Measurements from ENCODE around the gene C1QTNF1. TPM values are rescaled to one million over a fixed set of nuclear protein-coding genes. Genes with fewer than 3 reads are reported as not detected.
A peak's percentile ranks its signal among the peaks of the same experiment; 100 is the strongest.

The C1QTNF1 gene
- total RNA-seq, 2 experiments from 2014 or later, result not detected

GRCh38 chr17:79002291-79002690 lies 21.7 kb upstream of the C1QTNF1 start:
- DNase-seq, result no peak
- ChIA-PET CTCF (interaction anchor here (1.4 kb wide), 1 partner anchor 8 kb away, joined by 3 read pairs; no protein-coding TSS in a partner anchor), POLR2A (no interaction called here)
- H3K27ac Mint-ChIP-seq, result no peak overlapping the region
- no peaks in the 10 kb centered on the region for H3K9me3 Mint-ChIP-seq (ENCODE audit: insufficient read depth)
- no peaks in the 10 kb centered on the region for H3K27me3 Mint-ChIP-seq (ENCODE audit: low read depth)
- no peak overlapping the region for H3K4me3 Mint-ChIP-seq
- H3K36me3 Mint-ChIP-seq (ENCODE audit: low read depth), result peaks cover 34% of the 10 kb centered on the region
- H3K4me1 Mint-ChIP-seq (ENCODE audit: low read depth), result peaks cover 28% of the 10 kb centered on the region
- ATAC-seq, result no peak

DNA sequence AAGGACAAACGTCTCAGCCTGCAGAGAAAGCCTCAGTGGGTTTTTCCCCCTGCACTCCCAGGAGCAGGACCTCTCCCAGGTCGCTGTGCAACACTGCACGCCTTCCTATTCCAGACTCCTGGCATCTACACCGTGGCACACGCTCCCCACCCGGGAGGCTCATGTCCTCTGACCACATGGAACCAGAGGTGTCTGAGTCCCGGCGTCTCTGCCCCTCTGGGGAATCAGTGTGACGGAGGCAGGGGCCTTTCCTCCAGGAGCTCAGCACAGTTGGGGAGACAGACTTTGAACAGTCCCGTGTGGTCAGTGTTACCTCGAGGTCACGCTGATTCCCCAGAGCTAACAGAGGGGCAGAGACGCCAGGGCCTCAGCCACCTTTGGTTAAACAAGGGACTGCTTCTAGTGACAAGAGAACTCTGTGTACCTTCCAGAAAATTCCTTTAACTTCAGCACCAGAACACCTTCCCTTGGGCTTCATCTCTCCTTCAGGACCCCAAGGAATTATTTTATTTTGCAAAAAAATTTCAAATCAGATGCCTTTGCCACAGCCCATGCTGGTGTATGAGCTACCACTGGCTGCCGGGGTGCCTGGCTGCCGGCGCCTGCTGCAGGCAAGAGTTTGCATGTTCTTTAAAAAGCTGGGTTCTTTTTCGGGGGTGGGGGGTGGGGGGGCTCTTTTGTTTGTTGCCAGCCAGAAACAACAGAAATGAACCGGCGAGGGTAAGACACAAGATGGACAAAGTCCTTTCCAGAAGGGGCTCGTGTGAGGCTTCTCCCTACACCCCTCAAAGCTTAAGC lies 21.0 kb upstream of the C1QTNF1 start:
- no peak for ATAC-seq
- Mint-ChIP-seq H3K27ac (no peak overlapping the region), H3K27me3 (ENCODE audit: low read depth) (no peaks in the 10 kb centered on the region), H3K9me3 (ENCODE audit: insufficient read depth) (no peaks in the 10 kb centered on the region), H3K4me1 (ENCODE audit: low read depth) (peaks cover 35% of the 10 kb centered on the region), H3K36me3 (ENCODE audit: low read depth) (peaks cover 32% of the 10 kb centered on the region), H3K4me3 (no peak overlapping the region)
- ChIA-PET POLR2A (interaction anchor here (0.6 kb wide), 1 partner anchor 42 kb away, joined by 5 read pairs; no protein-coding TSS in a partner anchor), CTCF (interaction anchor here (1.4 kb wide), 1 partner anchor 9 kb away, joined by 3 read pairs; no protein-coding TSS in a partner anchor)
- no peak for DNase-seq

DNA sequence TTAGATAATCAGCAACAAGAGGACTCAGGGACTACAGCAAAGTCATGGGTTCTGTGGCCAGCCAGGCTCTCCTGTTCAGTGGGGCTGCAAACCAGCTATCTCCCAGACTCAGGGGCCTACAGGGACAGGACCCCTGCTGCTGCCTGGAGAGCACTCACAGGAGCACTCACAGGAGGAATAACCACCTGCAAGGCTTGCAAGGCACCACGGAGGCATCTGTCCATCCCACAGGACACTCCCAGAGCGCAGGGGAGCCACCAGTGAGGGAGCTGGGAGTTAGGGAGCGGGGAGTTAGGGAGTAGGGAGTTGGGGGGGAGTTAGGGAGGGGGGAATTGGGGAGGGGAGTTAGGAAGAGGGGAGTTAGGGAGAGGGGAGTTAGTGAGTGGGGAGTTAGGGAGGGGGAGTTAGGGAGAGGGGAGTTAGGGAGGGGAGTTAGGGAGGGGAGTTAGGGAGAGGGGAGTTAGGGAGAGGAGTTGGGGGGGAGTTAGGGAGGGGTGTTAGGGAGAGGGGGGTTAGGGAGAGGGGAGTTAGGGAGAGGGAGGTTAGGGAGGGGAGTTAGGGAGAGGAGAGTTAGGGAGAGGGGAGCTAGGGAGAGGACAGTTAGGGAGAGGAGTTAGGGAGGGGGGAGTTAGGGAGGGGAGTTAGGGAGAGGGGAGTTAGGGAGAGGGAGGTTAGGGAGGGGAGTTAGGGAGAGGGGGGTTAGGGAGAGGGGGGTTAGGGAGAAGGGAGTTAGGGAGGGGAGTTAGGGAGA lies 20.1 kb upstream of the C1QTNF1 start:
- ChIA-PET CTCF (interaction anchor here (1.4 kb wide), 1 partner anchor 10 kb away, joined by 3 read pairs; no protein-coding TSS in a partner anchor), POLR2A (no interaction called here)
- H3K4me1 Mint-ChIP-seq (ENCODE audit: low read depth), result peaks cover 44% of the 10 kb centered on the region
- no peak overlapping the region for H3K4me3 Mint-ChIP-seq
- H3K36me3 Mint-ChIP-seq (ENCODE audit: low read depth), result peaks cover 36% of the 10 kb centered on the region
- ATAC-seq (no peak), DNase-seq (no peak)
- peak overlapping the region; percentile 43 for H3K27ac Mint-ChIP-seq
- no peaks in the 10 kb centered on the region for H3K9me3 Mint-ChIP-seq (ENCODE audit: insufficient read depth)
- H3K27me3 Mint-ChIP-seq (ENCODE audit: low read depth), result no peaks in the 10 kb centered on the region

DNA sequence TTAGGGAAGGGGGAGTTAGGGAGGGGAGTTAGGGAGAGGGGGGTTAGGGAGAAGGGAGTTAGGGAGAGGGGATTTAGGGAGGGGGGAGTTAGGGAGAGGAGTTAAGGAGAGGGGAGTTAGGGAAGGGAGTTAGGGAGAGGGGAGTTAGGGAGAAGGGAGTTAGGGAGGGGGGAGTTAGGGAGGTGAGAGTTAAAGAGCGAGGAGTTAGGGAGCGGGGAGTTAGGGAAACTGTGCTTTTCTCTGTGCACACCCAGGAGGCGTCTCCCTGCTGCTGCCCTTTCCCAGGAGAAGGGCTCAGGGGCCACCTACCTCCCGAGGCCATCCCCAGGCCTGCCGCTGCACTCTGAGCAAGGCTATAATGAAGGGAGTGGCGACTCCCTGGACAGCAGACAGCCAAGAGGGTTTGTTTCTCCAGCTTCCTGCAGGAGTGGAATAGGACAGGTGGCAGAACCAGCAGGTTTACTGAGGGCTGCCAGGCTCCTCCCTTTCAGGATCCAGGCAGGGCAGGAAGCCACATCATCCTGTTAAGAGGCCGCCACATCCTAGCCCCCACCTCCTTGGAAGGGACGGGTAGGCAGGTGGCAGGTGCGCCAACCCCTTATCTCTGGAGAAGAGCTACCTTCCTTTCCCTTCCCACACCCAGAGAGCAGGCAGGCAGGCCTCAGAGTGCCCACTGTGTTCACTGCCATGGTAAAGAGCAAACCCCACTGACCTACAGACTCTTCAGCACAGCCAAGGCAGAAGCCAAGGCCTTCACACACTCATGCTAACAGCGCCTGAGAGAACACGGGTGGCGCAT lies 18.7 kb upstream of the C1QTNF1 start:
- CTCF ChIA-PET, result interaction anchor here (0.9 kb wide), 1 partner anchor 172 kb away, joined by 3 read pairs; no protein-coding TSS in a partner anchor

GRCh38 chr17:79006046-79006445 lies 17.9 kb upstream of the C1QTNF1 start:
- DNase-seq (no peak), ATAC-seq (no peak)
- Mint-ChIP-seq H3K36me3 (ENCODE audit: low read depth) (peaks cover 25% of the 10 kb centered on the region), H3K4me3 (no peak overlapping the region), H3K4me1 (ENCODE audit: low read depth) (peaks cover 60% of the 10 kb centered on the region), H3K27me3 (ENCODE audit: low read depth) (no peaks in the 10 kb centered on the region), H3K9me3 (ENCODE audit: insufficient read depth) (no peaks in the 10 kb centered on the region), H3K27ac (peak overlapping the region; percentile 77)
- ChIA-PET POLR2A (interaction anchor here (1.1 kb wide), 1 partner anchor 16 kb away, joined by 3 read pairs; no protein-coding TSS in a partner anchor), CTCF (interaction anchor here (0.9 kb wide), 1 partner anchor 172 kb away, joined by 3 read pairs; no protein-coding TSS in a partner anchor)

More for the DNA sequence above, 18.7 kb upstream of the C1QTNF1 start:
- Mint-ChIP-seq H3K36me3 (ENCODE audit: low read depth) (peaks cover 32% of the 10 kb centered on the region), H3K4me3 (no peak overlapping the region), H3K4me1 (ENCODE audit: low read depth) (peaks cover 52% of the 10 kb centered on the region), H3K27me3 (ENCODE audit: low read depth) (no peaks in the 10 kb centered on the region), H3K9me3 (ENCODE audit: insufficient read depth) (no peaks in the 10 kb centered on the region), H3K27ac (peak overlapping the region; percentile 77)
- POLR2A ChIA-PET, result interaction anchor here (1.1 kb wide), 1 partner anchor 16 kb away, joined by 3 read pairs; no protein-coding TSS in a partner anchor
- peak; percentile 4 for ATAC-seq
- DNase-seq, result peak; percentile 43

DNA sequence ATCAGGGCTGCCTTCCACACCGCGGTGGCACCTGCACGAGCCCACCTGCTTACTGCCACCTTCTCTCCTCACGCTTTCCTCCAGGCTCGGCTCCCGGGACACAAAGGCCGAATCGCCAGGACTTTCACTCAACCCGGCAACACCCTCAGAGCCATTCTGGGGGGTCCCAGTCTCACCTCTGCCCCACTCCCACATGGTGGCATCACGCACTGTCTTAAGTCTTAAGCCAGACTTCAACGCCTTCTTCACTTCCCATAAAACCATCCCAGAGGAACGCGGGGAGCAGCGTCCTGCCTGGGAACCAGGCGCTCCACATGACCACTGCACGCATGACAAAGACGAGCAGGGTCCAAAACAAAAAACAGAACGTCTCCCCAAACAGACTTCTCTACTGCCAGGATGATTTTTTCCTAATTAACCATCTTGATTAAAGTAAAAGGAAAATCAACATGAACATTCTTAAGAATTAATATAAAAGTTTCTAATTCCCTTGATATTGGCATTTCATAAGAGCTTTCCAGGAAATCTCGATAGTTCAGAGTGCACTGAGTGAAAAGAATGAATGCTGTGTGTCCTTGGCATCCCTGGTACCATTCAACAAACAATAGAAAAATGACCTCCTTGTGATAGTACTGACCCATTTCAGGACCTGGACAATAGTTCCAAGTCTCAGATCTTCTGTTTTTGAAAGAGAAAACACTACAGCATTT lies 17.0 kb upstream of the C1QTNF1 start:
- Mint-ChIP-seq H3K27ac (peak overlapping the region; percentile 79), H3K4me1 (ENCODE audit: low read depth) (peaks cover 61% of the 10 kb centered on the region), H3K9me3 (ENCODE audit: insufficient read depth) (no peaks in the 10 kb centered on the region), H3K36me3 (ENCODE audit: low read depth) (peaks cover 23% of the 10 kb centered on the region), H3K27me3 (ENCODE audit: low read depth) (no peaks in the 10 kb centered on the region), H3K4me3 (peak overlapping the region; percentile 91)
- POLR2A ChIA-PET, result no interaction called here
- ATAC-seq (no peak), DNase-seq (no peak)
- CTCF ChIA-PET, result no interaction called here

DNA sequence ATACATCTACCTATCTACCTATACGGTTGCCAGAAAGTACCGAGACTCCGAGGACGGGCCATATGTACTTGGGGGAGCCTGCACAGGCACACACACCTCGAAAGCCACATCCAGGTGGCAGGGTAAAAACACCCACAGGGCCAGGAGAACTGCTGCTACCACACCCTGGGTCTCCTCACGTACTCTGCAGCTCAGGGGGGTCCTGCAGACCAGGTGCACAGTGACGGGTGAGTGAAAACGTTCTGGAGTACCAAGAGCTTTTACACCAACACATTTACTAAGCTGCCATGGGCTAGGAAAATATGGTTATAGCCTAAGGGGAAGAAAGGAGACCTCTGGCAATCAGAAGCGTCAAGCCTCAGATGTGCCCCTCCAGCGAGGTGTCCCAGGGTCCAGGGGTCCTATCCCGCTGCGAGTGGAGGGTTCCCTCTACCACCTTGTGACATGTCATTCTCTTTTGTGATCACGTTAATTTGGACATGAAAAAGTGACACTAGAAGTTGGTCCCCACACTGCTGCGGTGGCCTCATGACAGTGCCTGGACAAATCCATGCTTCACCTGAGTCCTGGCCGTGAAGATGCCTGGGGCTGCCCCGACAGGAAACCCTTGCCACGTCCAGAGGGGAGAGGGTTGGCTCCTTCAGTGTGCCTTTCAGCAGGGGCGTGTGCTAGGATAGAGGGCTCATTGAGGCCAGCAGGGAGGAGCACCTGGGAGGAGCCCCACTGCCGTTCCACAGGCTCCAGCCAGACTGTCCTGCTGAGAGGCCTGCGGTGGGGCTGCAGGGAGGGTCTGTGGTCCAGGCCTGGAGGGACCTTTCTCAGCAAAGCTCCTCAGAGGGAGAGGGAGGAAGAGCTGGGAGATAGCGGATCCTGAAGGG lies 16.2 kb upstream of the C1QTNF1 start:
- ATAC-seq, result no peak
- CTCF ChIA-PET, result interaction anchor here (0.8 kb wide), 1 partner anchor 14 kb away, joined by 4 read pairs; no protein-coding TSS in a partner anchor
- peak overlapping the region; percentile 91 for H3K4me3 Mint-ChIP-seq
- peak overlapping the region; percentile 90 for H3K27ac Mint-ChIP-seq
- DNase-seq, result peak; percentile 33
- no peaks in the 10 kb centered on the region for H3K9me3 Mint-ChIP-seq (ENCODE audit: insufficient read depth)
- POLR2A ChIA-PET, result no interaction called here
- peaks cover 1% of the 10 kb centered on the region for H3K27me3 Mint-ChIP-seq (ENCODE audit: low read depth)
- H3K36me3 Mint-ChIP-seq (ENCODE audit: low read depth), result peaks cover 17% of the 10 kb centered on the region
- peaks cover 56% of the 10 kb centered on the region for H3K4me1 Mint-ChIP-seq (ENCODE audit: low read depth)

GRCh38 chr17:79008666-79009387 lies 15.1 kb upstream of the C1QTNF1 start:
- peaks cover 15% of the 10 kb centered on the region for H3K36me3 Mint-ChIP-seq (ENCODE audit: low read depth)
- H3K4me3 Mint-ChIP-seq, result peak overlapping the region; percentile 91
- H3K27ac Mint-ChIP-seq, result peak overlapping the region; percentile 90
- ChIA-PET POLR2A (interaction anchor here (1.0 kb wide), 1 partner anchor 9 kb away, joined by 3 read pairs; no protein-coding TSS in a partner anchor), CTCF (interaction anchor here (0.8 kb wide), 1 partner anchor 13 kb away, joined by 4 read pairs; no protein-coding TSS in a partner anchor)
- DNase-seq, result no peak
- peaks cover 53% of the 10 kb centered on the region for H3K4me1 Mint-ChIP-seq (ENCODE audit: low read depth)
- ATAC-seq, result peak; percentile 6
- H3K9me3 Mint-ChIP-seq (ENCODE audit: insufficient read depth), result peaks cover 1% of the 10 kb centered on the region
- peaks cover 8% of the 10 kb centered on the region for H3K27me3 Mint-ChIP-seq (ENCODE audit: low read depth)

GRCh38 chr17:79009397-79010303 lies 14.3 kb upstream of the C1QTNF1 start, which contains the start of gene CANT1:
CANT1 (minus strand) TSS chr17:79009764; CDS start chr17:78997622, 12,142 bp downstream.
- Mint-ChIP-seq H3K27me3 (ENCODE audit: low read depth) (peaks cover 12% of the 10 kb centered on the region), H3K36me3 (ENCODE audit: low read depth) (peaks cover 16% of the 10 kb centered on the region), H3K9me3 (ENCODE audit: insufficient read depth) (peaks cover 7% of the 10 kb centered on the region), H3K4me1 (ENCODE audit: low read depth) (peaks cover 53% of the 10 kb centered on the region), H3K27ac (peak within 1 kb of the TSS; percentile 90), H3K4me3 (peak within 1 kb of the TSS; percentile 91)
- ATAC-seq, result peak; percentile 96
- peak; percentile 87 for DNase-seq
- POLR2A ChIA-PET, result interaction anchor here (0.6 to 1.0 kb wide), 4 partner anchors 10 to 35 kb away, joined by 3 to 4 read pairs (median 3); no protein-coding TSS in a partner anchor
- CTCF ChIA-PET, result no interaction called here

Measured in activated CD8-positive, alpha-beta T cell treated with anti-CD3 and anti-CD28 coated beads, Interleukin-2, amount 10 ng/mL, durations not matched to agents 7 days and 5 days (primary cell).